Central memory CD8-positive, alpha-beta T cell (primary cell): ENCODE measurements around the gene STK17A.

ENCODE experiments used
- ATAC-seq: fragments of 150-1000 bp; cut with Tn5 transposase; replicated peaks from 2 replicates; pipeline ENCODE4 v1.10.0; 2022; ENCODE audit warnings: mild to moderate bottlenecking, moderate FRiP score, moderate number of reproducible peaks; ENCODE audit not compliant: poor library complexity, severe bottlenecking; ENCODE audit errors: extremely low read depth
- DNase-seq, 2 donors: peaks; one replicate each; pipeline ENCODE4 v3.0.0; 2021; ENCODE audit warnings: low spot score in 2 of 2
- H3K27ac Mint-ChIP-seq: one replicate; pipeline ENCODE4 v1.8.0; 2022; ENCODE audit warnings: low read depth, mild to moderate bottlenecking, moderate library complexity, mixed read lengths
- H3K27me3 Mint-ChIP-seq: one replicate; pipeline ENCODE4 v1.8.0; 2022; ENCODE audit warnings: mixed read lengths
- H3K36me3 Mint-ChIP-seq: one replicate; pipeline ENCODE4 v1.8.0; 2022; ENCODE audit warnings: mild to moderate bottlenecking, moderate library complexity, mixed read lengths; ENCODE audit not compliant: insufficient read depth
- H3K4me1 Mint-ChIP-seq: one replicate; pipeline ENCODE4 v1.8.0; 2022; ENCODE audit warnings: mixed read lengths
- H3K4me3 Mint-ChIP-seq: one replicate; pipeline ENCODE4 v1.8.0; 2022; ENCODE audit warnings: mild to moderate bottlenecking, moderate library complexity, mixed read lengths
- H3K9me3 Mint-ChIP-seq: one replicate; pipeline ENCODE4 v1.8.0; 2022; ENCODE audit warnings: mixed read lengths

STK17A gene

DNA sequence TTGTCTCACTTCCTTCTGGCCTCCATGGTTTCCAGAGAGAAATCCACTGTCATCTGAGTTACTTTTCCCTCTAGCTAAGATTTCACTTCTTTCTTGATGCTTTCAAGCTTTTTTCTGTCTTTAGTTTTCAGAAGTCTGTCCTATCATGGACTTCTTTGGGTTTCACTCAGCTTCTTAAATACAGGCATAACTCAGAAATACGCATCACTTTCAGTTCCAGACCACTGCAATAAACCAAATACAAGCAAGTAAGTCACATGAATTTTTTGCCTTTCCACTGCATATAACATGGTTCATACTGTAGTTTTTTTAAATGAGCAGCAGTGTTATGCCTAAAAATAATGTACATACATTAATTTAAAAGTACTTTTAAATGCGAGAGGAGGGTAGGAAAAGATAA is 48.7 kb downstream of the STK17A start:
- Mint-ChIP-seq H3K36me3 (peaks cover 58% of the 10 kb centered on the region), H3K27me3 (no peaks in the 10 kb centered on the region), H3K9me3 (no peaks in the 10 kb centered on the region), H3K4me1 (peaks cover 86% of the 10 kb centered on the region), H3K4me3 (peak overlapping the region; percentile 60), H3K27ac (peak overlapping the region; percentile 89)
- DNase-seq: no peak
- peak; percentile 39 for ATAC-seq

DNA sequence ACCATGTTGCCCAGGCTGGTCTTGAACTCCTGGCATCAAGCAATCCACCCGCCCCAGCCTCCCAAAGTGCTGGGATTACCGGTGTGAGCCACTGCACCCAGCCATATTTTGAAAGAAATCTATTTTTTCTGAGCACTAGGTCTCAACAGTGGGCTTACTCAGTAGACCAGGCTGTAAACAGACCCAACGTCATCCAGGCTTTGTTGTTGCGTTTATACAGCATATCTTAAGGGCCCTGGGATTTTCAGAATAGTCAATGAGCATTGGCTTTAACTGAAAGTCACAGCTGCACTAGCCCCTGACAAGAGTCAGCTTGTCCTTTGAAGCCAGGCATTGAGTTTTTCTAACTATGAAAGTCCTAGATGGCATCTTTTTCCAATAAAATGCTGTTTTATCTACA is 49.8 kb downstream of the STK17A start:
- Mint-ChIP-seq H3K4me1 (peaks cover 86% of the 10 kb centered on the region), H3K36me3 (peaks cover 55% of the 10 kb centered on the region), H3K9me3 (no peaks in the 10 kb centered on the region), H3K4me3 (peak overlapping the region; percentile 60), H3K27me3 (no peaks in the 10 kb centered on the region), H3K27ac (peak overlapping the region; percentile 89)
- DNase-seq (no peak), ATAC-seq (no peak)

DNA sequence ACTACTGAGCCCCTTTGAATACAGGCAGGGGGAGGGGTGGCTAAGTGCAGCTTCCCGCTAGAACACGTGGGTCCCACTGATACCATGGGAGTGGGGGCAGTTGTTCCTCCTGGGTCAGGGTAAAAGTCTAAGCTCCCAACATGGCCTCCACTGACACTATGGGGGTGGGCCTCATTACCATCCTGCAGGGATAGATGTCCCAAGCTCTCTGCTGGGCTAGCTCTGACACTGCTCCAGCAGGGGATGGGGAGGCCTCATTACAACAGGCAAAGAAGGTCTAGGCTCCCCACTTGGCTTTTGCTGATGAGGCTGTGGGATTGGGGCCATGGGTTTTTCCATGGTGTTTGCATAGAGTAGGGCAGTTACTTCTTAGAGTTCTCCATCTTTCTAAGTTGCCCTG is 51.5 kb downstream of the STK17A start:
- H3K27ac Mint-ChIP-seq: peak overlapping the region; percentile 85
- DNase-seq: no peak
- no peaks in the 10 kb centered on the region for H3K27me3 Mint-ChIP-seq
- H3K4me1 Mint-ChIP-seq: peaks cover 80% of the 10 kb centered on the region
- peak overlapping the region; percentile 60 for H3K4me3 Mint-ChIP-seq
- H3K9me3 Mint-ChIP-seq: no peaks in the 10 kb centered on the region
- ATAC-seq: no peak
- H3K36me3 Mint-ChIP-seq: peaks cover 55% of the 10 kb centered on the region

DNA sequence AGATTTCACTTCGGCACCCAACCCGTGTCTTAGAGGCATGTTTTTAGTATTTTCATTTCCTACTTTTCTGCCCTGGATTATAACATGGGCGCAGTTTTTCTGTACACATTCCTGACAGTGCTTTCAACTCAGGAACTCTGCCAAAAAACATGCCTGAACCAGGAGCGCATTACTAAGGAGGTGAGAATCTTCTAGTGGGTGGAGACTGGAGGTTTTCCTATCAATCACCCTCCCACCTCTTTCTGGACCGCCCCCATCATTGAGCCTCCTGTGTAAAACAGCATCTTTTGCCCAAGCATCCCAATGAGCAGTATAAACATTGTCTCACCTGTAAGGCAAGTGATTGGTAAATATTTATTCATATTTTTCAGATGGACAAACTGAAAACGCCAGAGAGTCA is 53.2 kb downstream of the STK17A start:
- ATAC-seq (no peak), DNase-seq (no peak)
- Mint-ChIP-seq H3K27me3 (no peaks in the 10 kb centered on the region), H3K9me3 (no peaks in the 10 kb centered on the region), H3K4me1 (peaks cover 87% of the 10 kb centered on the region), H3K27ac (peak overlapping the region; percentile 57), H3K36me3 (peaks cover 62% of the 10 kb centered on the region), H3K4me3 (no peak overlapping the region)

DNA sequence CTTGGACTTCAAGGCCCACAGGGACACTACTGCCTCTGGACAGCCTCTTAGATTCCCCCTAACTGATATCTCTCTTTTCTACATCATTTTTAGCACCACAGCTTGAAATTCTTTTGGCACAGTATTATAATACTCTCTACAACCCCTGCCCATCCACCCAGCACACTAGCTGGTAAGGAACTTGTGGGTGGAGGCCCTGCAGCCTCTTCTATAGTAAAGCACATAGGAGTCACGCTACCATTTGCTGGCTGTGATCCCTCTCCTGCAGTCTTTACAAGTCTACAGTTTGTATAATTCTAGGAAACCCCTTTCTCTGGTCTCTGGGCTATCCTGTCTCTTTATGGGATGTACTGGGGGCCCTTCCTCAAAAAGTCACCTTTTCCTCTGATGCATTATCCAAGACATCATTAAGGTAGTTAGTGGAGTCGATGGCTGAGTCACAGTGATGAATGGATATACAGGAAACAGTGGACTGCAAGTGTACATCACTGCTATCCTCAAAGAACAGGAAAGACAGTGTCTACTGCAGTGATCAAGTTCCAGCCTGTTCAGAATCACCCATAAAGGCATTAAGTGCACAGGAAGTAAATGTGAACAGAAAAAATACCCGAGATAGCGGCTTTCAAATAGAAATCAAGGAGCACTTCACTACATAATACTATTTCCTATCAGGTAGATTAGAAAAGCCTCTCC is 54.4 kb downstream of the STK17A start:
- H3K36me3 Mint-ChIP-seq: peaks cover 58% of the 10 kb centered on the region
- no peaks in the 10 kb centered on the region for H3K9me3 Mint-ChIP-seq
- peak overlapping the region; percentile 93 for H3K27ac Mint-ChIP-seq
- H3K27me3 Mint-ChIP-seq: no peaks in the 10 kb centered on the region
- ATAC-seq (peak; percentile 87), DNase-seq (no peak)
- peak overlapping the region; percentile 49 for H3K4me3 Mint-ChIP-seq
- peaks cover 86% of the 10 kb centered on the region for H3K4me1 Mint-ChIP-seq

DNA sequence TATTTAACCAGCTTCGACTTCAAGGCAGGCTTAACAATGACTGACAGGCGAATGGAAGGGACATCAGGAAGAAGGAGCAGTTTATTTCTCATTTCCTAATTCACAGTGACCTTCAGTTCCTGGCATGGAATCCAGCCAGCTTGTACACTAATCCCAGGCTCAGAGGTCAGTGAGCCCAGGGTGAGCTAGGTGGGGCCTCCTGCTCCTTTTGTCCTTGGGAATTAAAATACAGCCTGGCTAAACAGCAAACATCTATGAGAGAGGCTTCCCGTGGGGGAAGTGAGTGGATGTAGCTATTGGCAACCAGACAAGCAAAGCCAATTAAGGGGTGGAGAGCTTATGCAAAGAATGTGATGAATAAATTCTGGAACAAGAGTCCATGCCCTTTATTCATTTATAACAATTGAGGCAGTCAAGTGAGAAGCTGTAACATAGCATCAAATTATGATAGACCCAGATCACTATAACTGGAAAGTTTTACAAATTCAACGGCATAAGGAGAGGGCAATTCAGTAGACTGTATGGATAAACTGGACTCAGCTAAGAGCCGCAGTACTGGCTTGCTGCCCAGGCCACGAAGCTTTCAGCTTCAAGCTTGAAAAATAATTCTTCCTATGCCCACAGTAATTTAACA is 57.1 kb downstream of the STK17A start:
- H3K27me3 Mint-ChIP-seq: no peaks in the 10 kb centered on the region
- H3K36me3 Mint-ChIP-seq: peaks cover 69% of the 10 kb centered on the region
- H3K9me3 Mint-ChIP-seq: no peaks in the 10 kb centered on the region
- H3K4me3 Mint-ChIP-seq: peak overlapping the region; percentile 7
- H3K4me1 Mint-ChIP-seq: peaks cover 87% of the 10 kb centered on the region
- ATAC-seq (no peak), DNase-seq (no peak)
- H3K27ac Mint-ChIP-seq: peak overlapping the region; percentile 75

DNA sequence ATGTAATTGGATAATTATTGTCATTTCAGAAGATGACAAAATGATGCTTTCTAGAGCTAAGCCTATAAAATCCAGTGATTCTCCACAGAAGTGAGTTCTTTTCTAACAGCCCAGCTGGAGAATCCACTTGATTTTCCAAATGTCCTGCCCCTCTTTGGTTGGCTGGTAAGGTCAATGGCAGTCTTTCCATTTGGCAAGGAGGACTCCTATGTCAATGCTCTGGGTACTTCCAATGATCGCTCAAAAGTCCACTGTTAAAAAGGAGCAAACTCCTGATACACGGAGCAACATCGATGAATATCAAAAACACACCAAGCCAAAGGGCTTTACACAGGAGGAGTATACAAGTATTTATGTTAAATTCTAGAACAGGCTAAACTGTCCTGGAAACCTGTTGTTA is 57.8 kb downstream of the STK17A start:
- no peak for ATAC-seq
- Mint-ChIP-seq H3K9me3 (no peaks in the 10 kb centered on the region), H3K4me1 (peaks cover 88% of the 10 kb centered on the region), H3K36me3 (peaks cover 63% of the 10 kb centered on the region), H3K27me3 (no peaks in the 10 kb centered on the region), H3K4me3 (no peak overlapping the region), H3K27ac (no peak overlapping the region)
- DNase-seq: no peak

DNA sequence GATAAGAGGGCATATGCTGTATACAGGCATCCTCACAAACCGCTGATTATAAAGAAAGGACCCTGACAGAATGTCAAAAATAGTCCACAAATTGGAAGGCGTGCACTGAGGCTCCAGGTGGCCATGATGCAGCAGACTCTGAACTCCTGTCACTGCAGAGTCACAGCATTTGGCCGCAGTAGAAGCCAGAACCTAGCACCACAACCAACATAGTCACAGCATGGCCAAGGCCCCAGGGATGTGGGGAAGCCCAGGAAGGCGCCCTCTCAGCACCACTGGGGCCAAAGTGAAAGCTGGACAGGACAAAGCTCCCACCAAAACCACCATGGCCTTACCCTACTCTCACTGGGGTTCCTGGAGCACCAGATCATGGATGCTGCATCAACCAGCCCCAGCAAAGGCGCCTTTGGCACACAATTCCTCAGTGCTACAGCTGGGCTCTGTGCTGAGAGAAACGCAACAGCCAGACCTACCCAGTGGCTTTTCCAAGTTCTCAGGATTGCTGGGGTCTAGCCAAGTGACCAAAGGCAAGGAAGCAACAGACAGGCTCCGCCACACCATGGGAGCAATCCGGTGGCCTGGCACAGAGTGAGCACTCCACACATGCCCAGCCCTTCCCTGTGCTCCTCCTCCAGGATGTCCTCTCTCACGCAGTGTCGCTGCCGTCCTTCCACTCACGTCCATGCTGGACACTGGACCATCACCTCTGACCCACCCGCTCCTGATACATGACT is 60.2 kb downstream of the STK17A start:
- Mint-ChIP-seq H3K27me3 (no peaks in the 10 kb centered on the region), H3K36me3 (peaks cover 59% of the 10 kb centered on the region), H3K9me3 (no peaks in the 10 kb centered on the region), H3K27ac (peak overlapping the region; percentile 78), H3K4me3 (peak overlapping the region; percentile 71), H3K4me1 (peaks cover 92% of the 10 kb centered on the region)
- DNase-seq (no peak), ATAC-seq (no peak)

DNA sequence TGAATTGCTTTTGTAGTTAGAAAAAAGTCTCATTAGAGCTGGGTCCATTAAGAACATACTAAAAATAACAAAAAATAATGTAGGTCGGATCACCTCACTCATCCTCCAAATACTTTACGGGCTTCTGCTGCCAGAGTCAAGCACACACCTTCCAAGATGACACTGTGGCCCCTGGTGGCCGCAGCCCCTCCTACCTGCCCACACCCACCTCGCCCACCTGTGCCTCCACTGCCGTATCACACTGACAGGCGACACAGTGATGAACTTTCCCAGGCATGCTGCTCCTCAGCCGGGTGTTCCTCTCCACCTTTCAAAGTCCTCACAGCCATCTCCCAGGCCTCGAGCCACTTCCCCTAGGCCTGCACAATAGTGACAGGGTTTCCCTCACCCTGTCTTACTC is 60.9 kb downstream of the STK17A start:
- ATAC-seq (no peak), DNase-seq (no peak)
- Mint-ChIP-seq H3K4me3 (peak overlapping the region; percentile 71), H3K36me3 (peaks cover 59% of the 10 kb centered on the region), H3K27ac (peak overlapping the region; percentile 78), H3K4me1 (peaks cover 98% of the 10 kb centered on the region), H3K27me3 (no peaks in the 10 kb centered on the region), H3K9me3 (no peaks in the 10 kb centered on the region)

DNA sequence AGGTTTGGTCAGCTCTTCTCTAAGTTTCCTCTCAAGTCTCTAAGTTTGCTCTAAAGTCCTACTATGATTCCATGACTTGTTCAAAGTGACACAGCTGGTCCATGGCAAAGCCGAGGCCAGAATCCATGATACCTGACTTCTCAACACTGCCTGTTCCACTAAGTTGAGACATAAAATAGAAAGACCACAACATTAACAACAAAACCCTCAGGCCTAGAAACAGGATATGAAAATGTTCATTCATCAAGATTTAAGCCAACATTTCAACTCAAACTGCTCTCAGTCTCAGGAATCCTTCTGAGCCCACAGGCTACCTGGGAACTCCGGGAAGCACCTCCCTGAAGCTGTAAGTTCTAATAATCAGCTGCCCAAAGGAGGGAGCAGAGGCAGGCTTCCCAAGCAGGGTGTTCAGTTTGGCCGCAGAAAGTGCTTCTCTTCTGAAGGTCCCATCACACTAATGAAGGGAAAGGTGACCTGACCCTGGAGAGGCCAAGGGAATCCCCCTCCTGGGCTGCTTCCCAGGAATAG is 62.9 kb downstream of the STK17A start:
- Mint-ChIP-seq H3K27ac (peak overlapping the region; percentile 98), H3K4me1 (peaks cover 97% of the 10 kb centered on the region), H3K36me3 (peaks cover 53% of the 10 kb centered on the region), H3K27me3 (no peaks in the 10 kb centered on the region), H3K9me3 (no peaks in the 10 kb centered on the region), H3K4me3 (peak overlapping the region; percentile 72)
- DNase-seq (no peak), ATAC-seq (no peak)

DNA sequence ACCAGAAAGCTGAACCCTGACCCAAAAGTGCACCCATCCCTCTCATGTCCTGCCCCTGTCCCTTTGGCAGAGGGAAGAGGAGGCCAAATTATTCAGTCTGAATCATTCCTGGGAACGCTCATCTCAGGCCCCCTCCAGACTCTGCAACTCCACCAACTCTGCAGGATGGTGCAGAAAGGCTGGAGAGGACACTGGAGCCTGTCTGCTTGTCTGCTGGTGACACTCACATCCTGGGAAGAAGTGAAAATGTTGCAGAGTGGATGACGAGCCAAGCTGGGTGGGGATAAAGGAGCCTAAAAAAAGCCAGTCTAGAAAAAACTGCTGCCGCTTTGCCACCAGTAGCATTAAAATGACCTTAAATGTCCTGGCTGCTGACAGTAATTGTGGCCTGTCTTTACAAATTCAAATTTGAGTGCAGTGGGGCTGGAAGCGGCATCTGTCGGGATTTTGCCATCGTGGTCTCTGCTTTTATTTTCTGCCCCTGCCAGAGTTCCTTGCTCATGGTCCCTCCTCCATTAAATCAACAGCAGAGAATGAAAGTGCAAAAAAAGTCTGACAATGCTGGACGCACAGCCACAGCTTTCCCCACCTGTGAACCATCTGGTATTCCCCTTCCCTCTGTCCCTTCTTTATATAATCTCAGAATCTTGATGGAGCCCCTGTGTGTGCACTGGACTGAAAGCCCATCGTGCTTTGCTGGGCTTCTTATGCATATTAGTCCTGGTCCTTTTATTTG is 63.9 kb downstream of the STK17A start:
- no peaks in the 10 kb centered on the region for H3K27me3 Mint-ChIP-seq
- peak overlapping the region; percentile 72 for H3K4me3 Mint-ChIP-seq
- no peak for DNase-seq
- no peak for ATAC-seq
- no peaks in the 10 kb centered on the region for H3K9me3 Mint-ChIP-seq
- peaks cover 97% of the 10 kb centered on the region for H3K4me1 Mint-ChIP-seq
- peaks cover 50% of the 10 kb centered on the region for H3K36me3 Mint-ChIP-seq
- peak overlapping the region; percentile 98 for H3K27ac Mint-ChIP-seq

DNA sequence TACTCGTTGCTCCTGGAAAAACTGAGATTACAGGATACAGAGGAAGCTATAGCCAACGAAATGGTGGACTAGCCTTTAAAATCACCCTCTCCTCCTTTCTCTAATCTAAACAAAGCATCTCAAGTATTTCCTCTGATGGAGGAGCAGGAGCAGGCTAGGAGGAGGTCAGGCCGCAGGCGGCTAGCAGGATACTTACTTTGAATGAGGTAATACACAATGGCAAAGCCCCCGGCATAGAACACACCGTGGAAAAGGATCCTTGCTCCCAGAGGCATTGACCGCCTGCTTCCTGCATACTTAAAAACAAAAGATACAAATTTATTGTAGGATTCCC is 64.4 kb downstream of the STK17A start:
- Mint-ChIP-seq H3K27me3 (no peaks in the 10 kb centered on the region), H3K9me3 (no peaks in the 10 kb centered on the region), H3K27ac (peak overlapping the region; percentile 98), H3K36me3 (peaks cover 46% of the 10 kb centered on the region), H3K4me1 (peaks cover 98% of the 10 kb centered on the region), H3K4me3 (peak overlapping the region; percentile 72)
- DNase-seq (no peak), ATAC-seq (no peak)
